K562 (cell line): ENCODE measurements around the gene CASKIN2. TPM values are rescaled to one million over a fixed set of nuclear protein-coding genes. Genes with fewer than 3 reads are reported as not detected.
A peak's percentile ranks its signal among the peaks of the same experiment; 100 is the strongest.

ENCODE experiments used
- ATAC-seq: fragments of 200-7000 bp; cut with Tn5 transposase; 3 replicates; pipeline ENCODE4 v1.9.1; 2020; ENCODE audit warnings: moderate library complexity
- BruUV-seq: library from RNA; stranded (reverse); fragments of 400-500 nt; replicated peaks from 2 replicates; lab custom pipeline; 2021; lab: Mats Ljungman, UMichigan
- CTCF ChIA-PET: fragments of 300-600 bp; formaldehyde crosslinking; extraction: SDS; loops from one replicate; lab custom pipeline; 2021; ENCODE audit warnings: low intra/inter-chr PET ratio; lab: Yijun Ruan, JAX
- POLR2A ChIA-PET: fragments of 300-600, 350-650 bp; sonication (Branson Sonifier 250); formaldehyde crosslinking; extraction: SDS; loops from one replicate; lab custom pipeline; 2021; ENCODE audit warnings: antibody characterized with exemption, inconsistent platforms; lab: Yijun Ruan, JAX
- DNase-seq, 4 experiments: peaks; one replicate each; pipeline versions ENCODE4 v3.0.0 to v3.0.0-alpha.2; 2011 to 2018; ENCODE audit warnings: low spot score in 3 of 4, mixed read lengths in 3 of 4; ENCODE audit errors: extremely low read depth in 1 of 4
- FAIRE-seq: peaks from 2 replicates; lab custom pipeline; 2011; peaks lifted over from hg19 to GRCh38; lab: Jason Lieb, UNC
- H2AFZ ChIP-seq: 2 replicates; pipeline ENCODE4 v1.6.0; 2011; ENCODE audit warnings: low read depth, low read length, control low read depth, inconsistent platforms
- H3K27ac ChIP-seq: fragments of 200-600 bp; 3 replicates; pipeline ENCODE4 v1.8.0; 2011; ENCODE audit warnings: low read depth, mild to moderate bottlenecking, control low read depth, inconsistent platforms, low read length, moderate library complexity, mixed read lengths; ENCODE audit errors: extremely low read depth
- H3K27me3 ChIP-seq, 2 experiments: fragments of 300-600 bp in 1 of 2; 2 replicates in 1 of 2; 3 replicates in 1 of 2; pipeline versions ENCODE4 v1.6.0 to v1.8.0; 2011; ENCODE audit warnings: inconsistent platforms in 2 of 2, low read length in 2 of 2, mild to moderate bottlenecking in 1 of 2, mixed read lengths in 1 of 2, moderate library complexity in 1 of 2; ENCODE audit not compliant: control insufficient read depth in 2 of 2, insufficient read depth in 2 of 2
- H3K36me3 ChIP-seq: fragments of 300-600 bp; 3 replicates; pipeline ENCODE4 v1.8.0; 2011; ENCODE audit warnings: mild to moderate bottlenecking, low read length, inconsistent platforms; ENCODE audit not compliant: control insufficient read depth, insufficient read depth
- H3K4me1 ChIP-seq, 2 experiments: fragments of 200-600 bp in 1 of 2; replicated peaks in 1 of 2; 2 replicates in 1 of 2; 3 replicates in 1 of 2; pipeline versions ENCODE4 v1.5.1 to v1.8.0; 2011; ENCODE audit warnings: inconsistent platforms in 2 of 2, low read length in 2 of 2, mild to moderate bottlenecking in 1 of 2, mixed read lengths in 1 of 2, moderate library complexity in 1 of 2; ENCODE audit not compliant: control insufficient read depth in 2 of 2, insufficient read depth in 2 of 2
- H3K4me2 ChIP-seq: 2 replicates; pipeline ENCODE4 v1.6.1; 2011; ENCODE audit warnings: low read length, control low read depth, inconsistent platforms, mixed read lengths; ENCODE audit not compliant: insufficient read depth
- H3K4me3 ChIP-seq: fragments of 200-600 bp; sonication (generic), shearing (Covaris generic); 2 replicates; pipeline ENCODE4 v1.5.1; 2016; ENCODE audit warnings: control low read depth, inconsistent platforms
- H3K79me2 ChIP-seq: fragments of 200-600 bp; 3 replicates; pipeline ENCODE4 v1.8.0; 2011; ENCODE audit warnings: low read length, inconsistent platforms; ENCODE audit not compliant: control insufficient read depth, insufficient read depth
- H3K9ac ChIP-seq, 2 experiments: 2 replicates each; pipeline versions ENCODE4 v1.6.0 to v1.6.1; 2011; ENCODE audit warnings: low read depth in 2 of 2, low read length in 2 of 2, control low read depth in 1 of 2, inconsistent platforms in 1 of 2, mild to moderate bottlenecking in 1 of 2, mixed read lengths in 1 of 2; ENCODE audit not compliant: insufficient read depth in 1 of 2
- H3K9me1 ChIP-seq: one replicate; pipeline ENCODE4 v1.6.0; 2011; ENCODE audit warnings: inconsistent platforms, mild to moderate bottlenecking, low read length, moderate library complexity; ENCODE audit not compliant: control insufficient read depth, insufficient read depth
- H3K9me3 ChIP-seq: replicated peaks from 2 replicates; pipeline ENCODE4 v1.5.1; 2011; ENCODE audit warnings: low read depth, low read length, inconsistent platforms; ENCODE audit not compliant: control insufficient read depth, insufficient read depth
- H4K20me1 ChIP-seq: replicated peaks from 2 replicates; pipeline ENCODE4 v1.6.1; 2011; ENCODE audit warnings: low read length, inconsistent platforms, mixed read lengths; ENCODE audit not compliant: control insufficient read depth, insufficient read depth
- BCLAF1 ChIP-seq, 2 experiments: fragments of 450-650 bp in 1 of 2; IDR thresholded peaks; 2 replicates each; pipeline ENCODE4 v1.6.1; 2011 to 2017; ENCODE audit warnings: low read depth in 2 of 2, antibody characterized with exemption in 1 of 2, borderline replicate concordance in 1 of 2, low read length in 1 of 2, mild to moderate bottlenecking in 1 of 2, mixed read lengths in 1 of 2; ENCODE audit not compliant: control insufficient read depth in 1 of 2
- NR2F6 ChIP-seq: fragments of 450-650 bp; formaldehyde crosslinking; IDR thresholded peaks from 2 replicates; pipeline ENCODE4 v1.4.0; 2020; ENCODE audit warnings: mild to moderate bottlenecking
- PCBP1 ChIP-seq: fragments of 200-400 bp; formaldehyde crosslinking; IDR thresholded peaks from 2 replicates; pipeline ENCODE4 v1.6.1; 2018; ENCODE audit warnings: mild to moderate bottlenecking, low read depth, low read length; ENCODE audit not compliant: poor library complexity, severe bottlenecking
- ZFP30 ChIP-seq: fragments of 250-450 bp; sonication (Bioruptor Pico); IDR thresholded peaks from 2 replicates; pipeline ENCODE4 v1.8.0; 2022; ENCODE audit warnings: moderate library complexity, mild to moderate bottlenecking, inconsistent platforms, borderline replicate concordance
- ZNF143 ChIP-seq: sonication (generic); formaldehyde crosslinking; IDR thresholded peaks from 2 replicates; pipeline ENCODE4 v1.9.0; 2022; ENCODE audit warnings: mild to moderate bottlenecking, missing genetic modification reagents
- ZNF75A ChIP-seq: fragments of 450-650 bp; formaldehyde crosslinking; IDR thresholded peaks from 2 replicates; pipeline ENCODE4 v1.4.0; 2020; ENCODE audit warnings: mild to moderate bottlenecking
- WGBS: fragments of 100-300 bp; shearing (Covaris generic); methylation state at CpG from one replicate; pipeline ENCODE4 v1.1.6; 2016; ENCODE audit warnings: low coverage, mixed read lengths; ENCODE audit not compliant: insufficient coverage; ENCODE audit errors: missing lambda C conversion rate; 5-methylcytosine and 5-hydroxymethylcytosine counted together
- in situ Hi-C: fragments of 300-500 bp; cut with MboI; formaldehyde crosslinking; loops from 4 replicates; pipeline ENCODE4 v1.15.0; 2018; ENCODE audit warnings: inconsistent platforms, mixed read lengths
- intact Hi-C: fragments of 100-400 bp; cut with micrococcal nuclease; formaldehyde crosslinking; loops from 2 replicates; pipeline ENCODE4 v1.14.2; 2022
- polyA plus RNA-seq, 8 experiments: library from polyadenylated mRNA; depleted of rRNA in 4 of 8; stranded (reverse) in 5 of 8; unstranded in 3 of 8; fragments of >200 nt; fragmentation: Nextera tagmentation in 2 of 8; fragmentation: Illumina TruSeq in 1 of 8; extraction: Ambion mirVana in 2 of 8; extraction: Trizol in 1 of 8; gene quantifications; 2 replicates each; pipeline versions ENCODE4 v1.2.1 to v1.2.3, GENCODE V29; 2011 to 2014; ENCODE audit warnings: inconsistent platforms in 1 of 8, missing spikeins in 1 of 8
- total RNA-seq, 7 experiments: library from RNA; depleted of rRNA in 6 of 7; stranded (reverse); fragments of >200 nt in 6 of 7; fragmentation: Illumina TruSeq in 2 of 7; extraction: Trizol in 2 of 7; gene quantifications; 2 replicates each; pipeline versions ENCODE4 v1.2.1 to v1.2.3, GENCODE V29; 2011 to 2021; ENCODE audit warnings: low replicate concordance in 1 of 7

Gene CASKIN2
- total and polyA plus RNA-seq, 9 of the 15 experiments (the other 6 are each of a cell fraction or from before 2014, with no cell fraction given) = 0.01 to 12.2 (median 2.1) TPM

- POLR2A ChIA-PET = no interaction called here
- Histone ChIP-seq H3K4me2 (no peak overlapping the region), H3K4me3 (no peak overlapping the region), H2AFZ (no peak overlapping the region), H3K27ac (no peak overlapping the region), H3K9ac (peak overlapping the region in 1 of 2 experiments; percentile 43; a peak in 2 of 4 replicates), H3K9me1 (no peaks in the 10 kb centered on the region), H3K27me3 (no peaks in the 10 kb centered on the region), H3K9me3 (no peaks in the 10 kb centered on the region), H3K79me2 (0 out of 3 replicates have a peak, but pooled peaks cover 2% of the 10 kb centered on the region), H4K20me1 (peaks cover 10% of the 10 kb centered on the region; the same call in 1 of the 2 replicates), H3K4me1 (peaks cover 11 to 36% of the 10 kb centered on the region in 2 experiments; a peak in 4 of 5 replicates), H3K36me3 (peaks cover 18% of the 10 kb centered on the region; the same call in 1 of the 3 replicates)
- in situ Hi-C loops (no loop called here), intact Hi-C loops (no loop called here)
- no TSS peak for BruUV-seq
- FAIRE-seq (no peak), DNase-seq (no peak), ATAC-seq (no peak)
- CTCF ChIA-PET = no interaction called here
- WGBS = 77% methylated on average over 20 of the region's 24 CpGs
- TF ChIP-seq ZNF143 (CRISPR knock-in tag) (no peak), ZNF75A (CRISPR knock-in tag) (no peak), ZFP30 (no peak), PCBP1 (no peak), NR2F6 (CRISPR knock-in tag) (no peak), BCLAF1 (IDR thresholded peaks at IDR 0.05; ENCODE audit: borderline replicate concordance in 1 of 2, control insufficient read depth in 1 of 2, low read depth in 2 of 2, low read length in 1 of 2) (no peak)
Observed at GRCh38 chr17:75488693-75489510, 26.4 kb downstream of the CASKIN2 start.
